ENCODE data around the gene DDX3X. TPM values are rescaled to one million over a fixed set of nuclear protein-coding genes. Genes with fewer than 3 reads are reported as not detected.
"Not testable (repeated sequence)": the region's sequence is repeated elsewhere in the genome, so short reads cannot be mapped to it uniquely, and the experiment has no call there.

DDX3X gene
- total RNA-seq, 1 experiment from 2014 or later: 228 TPM

DNA sequence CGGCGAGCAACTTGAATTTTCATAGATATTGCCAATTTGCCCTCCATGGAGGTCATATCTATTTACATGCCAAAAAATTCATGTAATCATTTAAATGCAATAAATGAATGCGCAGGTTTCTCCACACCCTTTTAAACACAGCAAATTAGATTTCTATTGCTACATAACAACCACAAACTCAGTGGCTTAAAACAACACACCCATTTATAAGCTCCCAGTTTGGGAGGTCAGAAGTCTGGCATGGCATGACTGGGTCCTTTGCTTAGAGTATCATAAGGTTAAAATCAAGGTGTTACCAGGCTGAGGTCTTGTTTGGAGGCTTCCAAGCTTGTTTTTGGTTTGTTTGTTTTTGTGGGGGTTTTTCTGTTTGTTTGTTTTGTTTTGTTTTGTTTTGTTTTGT, 63.3 kb downstream of the DDX3X start:
- H3K4me1 Mint-ChIP-seq: 0 out of 2 replicates have a peak, but pooled peaks cover 2% of the 10 kb centered on the region
- ChIA-PET POLR2A (no interaction called here), CTCF (no interaction called here)
- DNase-seq (ENCODE audit: low spot score) (no peak), ATAC-seq (no peak)
- no peaks in the 10 kb centered on the region for H3K36me3 Mint-ChIP-seq
- no peaks in the 10 kb centered on the region for H3K9me3 Mint-ChIP-seq
- H3K27me3 Mint-ChIP-seq (ENCODE audit: low read depth): no peaks in the 10 kb centered on the region
- H3K27ac Mint-ChIP-seq: no peak overlapping the region
- TF ChIP-seq JAZF1 (CRISPR knock-in tag; IDR thresholded peaks at IDR 0.05): no peak
- TF ChIP-seq, protein P1, sequence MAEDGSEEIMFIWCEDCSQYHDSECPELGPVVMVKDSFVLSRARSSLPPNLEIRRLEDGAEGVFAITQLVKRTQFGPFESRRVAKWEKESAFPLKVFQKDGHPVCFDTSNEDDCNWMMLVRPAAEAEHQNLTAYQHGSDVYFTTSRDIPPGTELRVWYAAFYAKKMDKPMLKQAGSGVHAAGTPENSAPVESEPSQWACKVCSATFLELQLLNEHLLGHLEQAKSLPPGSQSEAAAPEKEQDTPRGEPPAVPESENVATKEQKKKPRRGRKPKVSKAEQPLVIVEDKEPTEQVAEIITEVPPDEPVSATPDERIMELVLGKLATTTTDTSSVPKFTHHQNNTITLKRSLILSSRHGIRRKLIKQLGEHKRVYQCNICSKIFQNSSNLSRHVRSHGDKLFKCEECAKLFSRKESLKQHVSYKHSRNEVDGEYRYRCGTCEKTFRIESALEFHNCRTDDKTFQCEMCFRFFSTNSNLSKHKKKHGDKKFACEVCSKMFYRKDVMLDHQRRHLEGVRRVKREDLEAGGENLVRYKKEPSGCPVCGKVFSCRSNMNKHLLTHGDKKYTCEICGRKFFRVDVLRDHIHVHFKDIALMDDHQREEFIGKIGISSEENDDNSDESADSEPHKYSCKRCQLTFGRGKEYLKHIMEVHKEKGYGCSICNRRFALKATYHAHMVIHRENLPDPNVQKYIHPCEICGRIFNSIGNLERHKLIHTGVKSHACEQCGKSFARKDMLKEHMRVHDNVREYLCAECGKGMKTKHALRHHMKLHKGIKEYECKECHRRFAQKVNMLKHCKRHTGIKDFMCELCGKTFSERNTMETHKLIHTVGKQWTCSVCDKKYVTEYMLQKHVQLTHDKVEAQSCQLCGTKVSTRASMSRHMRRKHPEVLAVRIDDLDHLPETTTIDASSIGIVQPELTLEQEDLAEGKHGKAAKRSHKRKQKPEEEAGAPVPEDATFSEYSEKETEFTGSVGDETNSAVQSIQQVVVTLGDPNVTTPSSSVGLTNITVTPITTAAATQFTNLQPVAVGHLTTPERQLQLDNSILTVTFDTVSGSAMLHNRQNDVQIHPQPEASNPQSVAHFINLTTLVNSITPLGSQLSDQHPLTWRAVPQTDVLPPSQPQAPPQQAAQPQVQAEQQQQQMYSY (CRISPR knock-in tag; IDR thresholded peaks at IDR 0.05): no peak
- TF ChIP-seq NR3C1 (CRISPR knock-in tag; conservative IDR thresholded peaks at IDR 0.05; ENCODE audit: low read depth): no peak
- no peak for TF ChIP-seq PRRX2 (CRISPR knock-in tag; IDR thresholded peaks at IDR 0.05)
- TF ChIP-seq ZNF396 (CRISPR knock-in tag; IDR thresholded peaks at IDR 0.05; ENCODE audit: borderline replicate concordance): no peak
- no peak for TF ChIP-seq TEAD1 (CRISPR knock-in tag; IDR thresholded peaks at IDR 0.05)
- TF ChIP-seq RORB (CRISPR knock-in tag; IDR thresholded peaks at IDR 0.05): no peak
- TF ChIP-seq ZNF138 (CRISPR knock-in tag; conservative IDR thresholded peaks at IDR 0.05): no peak
- no peak for TF ChIP-seq ZNF416 (CRISPR knock-in tag; IDR thresholded peaks at IDR 0.05)
- no peak for TF ChIP-seq FOXJ3 (CRISPR knock-in tag; IDR thresholded peaks at IDR 0.05; ENCODE audit: borderline replicate concordance)
- TF ChIP-seq, protein P2, sequence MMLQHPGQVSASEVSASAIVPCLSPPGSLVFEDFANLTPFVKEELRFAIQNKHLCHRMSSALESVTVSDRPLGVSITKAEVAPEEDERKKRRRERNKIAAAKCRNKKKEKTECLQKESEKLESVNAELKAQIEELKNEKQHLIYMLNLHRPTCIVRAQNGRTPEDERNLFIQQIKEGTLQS (CRISPR knock-in tag; conservative IDR thresholded peaks at IDR 0.05): no peak
- TF ChIP-seq ZNF317 (CRISPR knock-in tag; IDR thresholded peaks at IDR 0.05; ENCODE audit: borderline replicate concordance, low read depth): no peak
- TF ChIP-seq ATF1 (CRISPR knock-in tag; IDR thresholded peaks at IDR 0.05): no peak
- no peak for TF ChIP-seq ZNF263 (CRISPR knock-in tag; IDR thresholded peaks at IDR 0.05; ENCODE audit: low read depth)
- no peak for TF ChIP-seq ZNF423 (CRISPR knock-in tag; IDR thresholded peaks at IDR 0.05)
- TF ChIP-seq, protein P3, sequence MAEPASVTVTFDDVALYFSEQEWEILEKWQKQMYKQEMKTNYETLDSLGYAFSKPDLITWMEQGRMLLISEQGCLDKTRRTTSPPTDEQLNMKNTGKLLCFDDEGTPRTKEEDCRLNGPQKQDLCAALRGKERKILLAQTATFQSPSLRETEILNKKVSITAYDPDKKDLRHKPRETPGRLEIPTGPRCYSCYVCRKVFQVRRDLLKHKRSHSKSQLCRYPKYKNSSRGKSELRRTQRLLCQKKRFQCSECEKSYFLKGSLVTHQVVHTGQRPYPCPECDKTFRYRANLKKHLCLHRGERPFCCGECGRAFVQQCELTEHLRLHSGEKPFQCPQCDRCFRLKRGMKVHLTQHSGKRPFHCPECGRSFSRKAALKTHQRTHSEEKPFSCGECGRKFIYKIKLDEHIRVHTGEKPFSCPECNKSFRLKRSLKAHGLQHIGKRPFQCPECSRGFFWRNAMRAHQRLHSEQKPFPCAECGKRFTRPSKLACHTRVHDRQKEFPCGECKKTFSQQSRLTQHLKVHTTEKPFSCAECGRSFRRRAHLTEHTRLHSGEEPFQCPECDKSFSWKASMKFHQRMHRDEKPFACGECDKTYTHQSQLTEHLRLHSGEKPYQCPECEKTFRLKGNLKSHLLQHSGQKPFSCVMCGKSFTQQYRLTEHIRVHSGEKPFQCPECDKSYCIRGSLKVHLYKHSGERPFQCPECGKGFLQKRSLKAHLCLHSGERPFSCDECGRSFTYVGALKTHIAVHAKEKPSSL (CRISPR knock-in tag; conservative IDR thresholded peaks at IDR 0.05): no peak
- no peak overlapping the region for H3K4me3 Mint-ChIP-seq

DNA sequence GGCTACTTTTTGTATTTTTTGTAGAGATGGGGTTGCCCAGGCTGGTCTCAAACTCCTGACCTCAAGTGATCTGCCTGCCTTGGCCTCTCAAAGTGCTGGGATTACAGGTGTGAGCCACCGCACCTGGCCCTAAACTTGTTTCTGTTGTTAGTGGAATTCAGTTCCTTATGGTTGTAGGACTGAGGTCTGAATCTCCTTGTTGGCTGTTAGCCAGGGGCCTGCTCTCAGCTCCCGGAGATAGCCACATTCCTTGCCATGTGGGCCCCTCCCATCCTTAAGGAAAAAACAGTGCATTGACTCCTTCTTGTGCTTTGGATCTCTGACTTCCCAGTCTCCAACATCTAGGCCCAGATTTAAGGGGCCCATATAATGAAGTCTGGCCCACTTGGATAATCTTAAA, 63.8 kb downstream of the DDX3X start:
- H3K36me3 Mint-ChIP-seq: no peaks in the 10 kb centered on the region
- ChIA-PET CTCF (no interaction called here), POLR2A (no interaction called here)
- ATAC-seq: no peak
- TF ChIP-seq SOX15 (CRISPR knock-in tag; IDR thresholded peaks at IDR 0.05) (no peak), TCF7 (CRISPR knock-in tag; IDR thresholded peaks at IDR 0.05; ENCODE audit: low read depth) (no peak), ZNF416 (CRISPR knock-in tag; IDR thresholded peaks at IDR 0.05) (no peak)
- no peak for DNase-seq (ENCODE audit: low spot score)
- no peaks in the 10 kb centered on the region for H3K9me3 Mint-ChIP-seq
- 0 out of 2 replicates have a peak, but pooled peaks cover 2% of the 10 kb centered on the region for H3K4me1 Mint-ChIP-seq
- no peak overlapping the region; the same call in 1 of the 2 replicates for H3K27ac Mint-ChIP-seq
- H3K4me3 Mint-ChIP-seq: no peak overlapping the region
- no peaks in the 10 kb centered on the region for H3K27me3 Mint-ChIP-seq (ENCODE audit: low read depth)

DNA sequence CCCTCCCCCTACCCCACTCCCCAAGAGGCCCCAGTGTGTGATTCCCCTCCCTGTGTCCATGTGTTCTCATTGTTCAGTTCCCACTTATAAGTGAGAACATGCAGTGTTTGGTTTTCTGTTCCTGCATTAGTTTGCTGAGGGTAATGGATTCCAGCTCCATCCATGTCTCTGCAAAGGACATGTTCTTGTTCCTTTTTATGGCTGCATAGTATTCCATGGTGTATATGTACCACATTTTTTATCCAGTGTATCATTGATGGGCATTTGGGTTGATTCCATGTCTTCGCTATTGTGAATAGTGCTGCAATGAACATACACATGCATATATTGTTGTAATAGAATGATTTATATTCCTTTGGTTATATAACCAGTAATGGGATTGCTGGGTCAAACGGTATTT, 68.6 kb downstream of the DDX3X start:
- H3K4me3 Mint-ChIP-seq; H3K4me1 Mint-ChIP-seq; H3K27ac Mint-ChIP-seq; H3K36me3 Mint-ChIP-seq; POLR2A ChIA-PET; DNase-seq (ENCODE audit: low spot score); H3K27me3 Mint-ChIP-seq (ENCODE audit: low read depth); H3K9me3 Mint-ChIP-seq; ATAC-seq; CTCF ChIA-PET: not testable (repeated sequence)
